Measurements from ENCODE around the gene TMSB15C. TPM values are rescaled to one million over a fixed set of nuclear protein-coding genes. Genes with fewer than 3 reads are reported as not detected.
"Not testable (repeated sequence)": the region's sequence is repeated elsewhere in the genome, so short reads cannot be mapped to it uniquely, and the experiment has no call there.

TMSB15C gene
- total and polyA plus RNA-seq, 9 donors, result 3.6 to 14.9 (median 8.4) TPM

DNA sequence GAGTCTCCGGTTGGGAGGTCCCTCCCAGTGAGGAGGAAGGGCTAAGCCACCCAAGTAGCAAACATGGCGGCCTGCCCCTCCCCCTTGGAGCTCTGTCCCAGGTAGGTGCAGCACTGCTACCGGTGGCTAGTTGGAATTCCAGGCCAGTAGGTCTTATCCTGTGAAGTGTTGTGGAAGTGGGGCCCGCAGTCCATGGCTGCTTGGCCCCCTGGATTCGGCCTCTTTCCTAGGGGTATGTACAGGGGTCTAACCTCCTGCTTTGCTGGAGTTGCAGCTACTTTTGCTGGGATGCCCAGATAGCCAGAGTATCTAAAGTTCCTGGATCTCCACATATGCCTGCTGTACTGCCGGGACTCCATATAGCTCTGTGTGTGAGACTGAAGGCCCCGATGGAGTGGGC lies 9.9 kb upstream of the TMSB15C start:
- H3K9me3 ChIP-seq, result no peaks in the 10 kb centered on the region
- no peaks in the 10 kb centered on the region for H3K36me3 ChIP-seq
- H3K27me3 ChIP-seq, result no peaks in the 10 kb centered on the region
- H3K4me3 ChIP-seq, result no peak overlapping the region
- H3K27ac ChIP-seq, result no peak overlapping the region
- no peak for TF ChIP-seq EP300 (IDR thresholded peaks at IDR 0.05)
- TF ChIP-seq POLR2A (IDR thresholded peaks at IDR 0.05), result no peak
- no peak for TF ChIP-seq CTCF (IDR thresholded peaks at IDR 0.05)
- DNase-seq, result no peak
- WGBS, 3 donors, result 76 to 90% (median 80%) methylated on average over 7 of the region's 7 CpGs
- no peaks in the 10 kb centered on the region for H3K4me1 ChIP-seq (ENCODE audit: insufficient read depth)
- intact Hi-C loops (cut with DNase I), result no loop called here

DNA sequence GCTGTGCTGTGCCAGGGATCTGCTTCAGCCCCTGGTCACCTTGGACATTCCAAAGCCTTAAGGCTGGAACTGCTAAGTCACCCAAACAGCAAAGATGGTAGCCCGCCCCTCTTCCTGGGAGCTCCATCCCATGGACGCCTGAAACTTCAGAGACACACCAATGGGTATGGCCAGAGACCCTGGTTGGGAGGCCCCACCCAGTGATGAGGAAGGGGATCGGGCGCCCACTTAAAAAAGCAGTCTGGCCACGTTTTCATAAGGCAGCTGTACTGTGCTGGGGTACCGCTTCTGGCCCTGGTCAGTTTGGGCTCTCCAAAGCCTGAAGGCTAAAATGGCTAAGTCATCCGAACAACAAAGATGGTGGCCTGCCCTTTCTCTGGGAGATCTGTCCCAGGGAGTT lies 9.4 kb upstream of the TMSB15C start:
- intact Hi-C loops (cut with DNase I), result no loop called here
- no peaks in the 10 kb centered on the region for H3K27me3 ChIP-seq
- no peaks in the 10 kb centered on the region for H3K36me3 ChIP-seq
- no peak overlapping the region for H3K27ac ChIP-seq
- DNase-seq, result no peak
- no peaks in the 10 kb centered on the region for H3K9me3 ChIP-seq
- H3K4me3 ChIP-seq, result no peak overlapping the region
- no peak for TF ChIP-seq POLR2A (IDR thresholded peaks at IDR 0.05)
- no peak for TF ChIP-seq CTCF (IDR thresholded peaks at IDR 0.05)
- no peak for TF ChIP-seq EP300 (IDR thresholded peaks at IDR 0.05)
- no peaks in the 10 kb centered on the region for H3K4me1 ChIP-seq (ENCODE audit: insufficient read depth)
- 78 to 85% (median 82%) methylated on average over 6 to 7 of the region's 7 CpGs for WGBS, 3 donors

DNA sequence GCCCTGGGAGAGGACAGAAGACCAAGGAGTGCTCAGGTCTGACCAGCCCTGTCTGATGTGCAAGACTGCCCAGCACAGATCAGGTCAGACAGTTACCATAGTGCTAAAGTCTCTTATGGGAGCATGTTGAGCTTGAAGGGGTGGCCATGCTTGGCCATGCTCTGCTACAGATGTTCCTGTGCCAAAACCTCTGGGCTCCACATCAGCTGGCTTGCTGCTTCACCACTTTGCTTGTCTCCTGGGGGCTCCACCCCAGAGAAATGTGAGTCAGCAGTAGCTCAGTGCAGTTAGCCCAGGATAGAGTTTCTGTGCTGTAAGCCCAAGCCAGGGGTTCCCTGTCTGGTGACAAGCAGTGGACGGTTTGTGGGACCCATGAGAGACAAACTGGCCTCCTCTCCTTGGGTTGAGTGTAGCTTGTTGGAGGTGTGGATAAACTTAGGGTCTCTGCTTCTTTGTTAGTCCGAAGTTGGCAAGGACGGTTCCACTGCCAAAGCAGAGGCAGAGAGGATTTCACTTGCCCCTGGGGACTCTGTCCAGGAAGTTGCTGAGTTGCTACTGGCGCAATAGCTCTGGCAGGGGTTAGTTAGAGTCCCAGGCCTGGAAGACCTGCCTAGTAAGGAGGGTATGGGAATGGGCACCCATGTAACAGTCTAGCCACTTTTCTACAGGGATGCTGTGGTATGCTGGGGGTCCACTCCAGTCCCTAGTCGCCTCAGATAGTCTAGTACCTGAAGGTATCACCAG lies 8.7 kb upstream of the TMSB15C start:
- no peak for DNase-seq
- H3K27ac ChIP-seq, result no peak overlapping the region
- WGBS, 3 donors, result 56 to 70% (median 64%) methylated on average over 5 of the region's 5 CpGs

DNA sequence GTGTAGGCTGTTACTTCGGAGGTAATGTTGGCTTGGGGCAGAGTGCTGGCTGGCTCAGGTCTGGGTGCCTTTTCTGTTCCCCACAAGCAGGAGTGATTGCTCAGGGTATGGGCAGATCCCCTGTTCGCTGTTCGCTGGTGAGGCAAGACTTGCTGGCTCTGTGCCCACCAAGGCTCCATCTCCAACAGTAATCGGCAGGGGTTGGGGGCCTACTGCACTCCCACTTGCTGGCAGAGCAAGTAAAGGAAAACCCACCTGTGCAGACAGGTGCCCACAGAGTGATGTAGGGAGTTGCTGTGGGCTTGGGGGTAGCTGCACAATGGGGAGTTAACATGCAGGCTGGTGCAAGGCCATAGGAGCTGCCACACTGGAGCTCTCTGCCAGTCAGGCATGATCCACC lies 8.0 kb upstream of the TMSB15C start:
- TF ChIP-seq EP300 (IDR thresholded peaks at IDR 0.05), result no peak
- no peak for TF ChIP-seq POLR2A (IDR thresholded peaks at IDR 0.05)
- TF ChIP-seq CTCF (IDR thresholded peaks at IDR 0.05), result no peak
- no peaks in the 10 kb centered on the region for H3K36me3 ChIP-seq
- H3K4me1 ChIP-seq (ENCODE audit: insufficient read depth), result no peaks in the 10 kb centered on the region
- intact Hi-C loops (cut with DNase I), result no loop called here
- no peak overlapping the region for H3K27ac ChIP-seq
- H3K9me3 ChIP-seq, result no peaks in the 10 kb centered on the region
- WGBS, 3 donors, result 68 to 91% (median 70%) methylated on average over 4 of the region's 4 CpGs
- H3K27me3 ChIP-seq, result no peaks in the 10 kb centered on the region
- H3K4me3 ChIP-seq, result no peak overlapping the region
- peak in 1 of 5 donors; percentile 14 for DNase-seq

More for the DNA sequence above, 8.7 kb upstream of the TMSB15C start:
- TF ChIP-seq CTCF (IDR thresholded peaks at IDR 0.05) (no peak), EP300 (IDR thresholded peaks at IDR 0.05) (no peak), POLR2A (IDR thresholded peaks at IDR 0.05) (no peak)
- Histone ChIP-seq H3K9me3 (no peaks in the 10 kb centered on the region), H3K4me3 (no peak overlapping the region), H3K27me3 (no peaks in the 10 kb centered on the region), H3K36me3 (no peaks in the 10 kb centered on the region), H3K4me1 (ENCODE audit: insufficient read depth) (no peaks in the 10 kb centered on the region)
- intact Hi-C loops (cut with DNase I), result no loop called here

DNA sequence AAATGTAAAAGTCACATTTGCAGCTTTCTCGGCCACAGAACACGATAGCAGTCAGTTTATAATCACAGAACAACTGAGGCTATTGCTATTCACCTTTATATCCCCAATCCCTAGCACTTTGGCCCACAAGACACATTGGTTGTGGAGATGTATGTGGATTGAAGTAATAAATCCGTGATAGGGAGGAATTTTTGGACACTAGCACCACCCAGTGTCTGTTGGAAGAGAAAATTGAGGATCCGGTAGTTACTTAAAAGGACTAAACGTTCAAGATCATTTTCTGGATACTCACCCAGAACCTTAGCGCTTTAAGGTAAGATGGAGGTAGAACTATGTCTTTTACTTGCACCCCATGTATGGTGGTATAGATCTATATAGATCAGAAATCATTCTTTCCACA lies 1.8 kb upstream of the TMSB15C start:
- H3K27me3 ChIP-seq; H3K9me3 ChIP-seq; H3K4me1 ChIP-seq (ENCODE audit: insufficient read depth); H3K27ac ChIP-seq; intact Hi-C loops (cut with DNase I); H3K36me3 ChIP-seq; DNase-seq; H3K4me3 ChIP-seq: not testable (repeated sequence)
- no CpG with 5 or more reads among the region's 6 CpGs for WGBS, 3 donors

DNA sequence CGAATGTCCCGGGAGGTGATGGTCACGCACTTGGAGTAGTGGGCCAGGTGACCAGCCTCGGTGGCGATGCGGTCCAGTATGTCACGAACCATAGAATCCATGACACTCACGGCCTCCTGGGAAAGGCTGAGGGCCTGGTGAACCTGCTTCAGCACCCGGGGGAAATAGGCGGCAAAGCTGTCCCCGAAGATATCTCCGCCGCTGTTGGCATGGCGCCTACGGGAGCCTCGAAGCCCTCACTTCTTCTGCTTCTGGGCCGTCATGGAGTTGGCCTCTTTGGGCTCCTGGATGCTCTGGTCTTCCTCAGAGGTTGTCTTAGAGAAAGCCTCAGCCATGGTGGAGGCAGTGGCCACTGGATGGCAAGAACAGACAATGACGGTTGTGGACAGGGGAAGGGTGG lies 13.4 kb downstream of the TMSB15C start:
- H3K27me3 ChIP-seq; intact Hi-C loops (cut with DNase I); DNase-seq; H3K4me3 ChIP-seq; H3K9me3 ChIP-seq; H3K27ac ChIP-seq; H3K4me1 ChIP-seq (ENCODE audit: insufficient read depth); H3K36me3 ChIP-seq: not testable (repeated sequence)
- 89 to 100% methylated on average over 6 to 9 of the region's 18 CpGs; no CpG with 5 or more reads in 1 of the 3 donors for WGBS, 3 donors

DNA sequence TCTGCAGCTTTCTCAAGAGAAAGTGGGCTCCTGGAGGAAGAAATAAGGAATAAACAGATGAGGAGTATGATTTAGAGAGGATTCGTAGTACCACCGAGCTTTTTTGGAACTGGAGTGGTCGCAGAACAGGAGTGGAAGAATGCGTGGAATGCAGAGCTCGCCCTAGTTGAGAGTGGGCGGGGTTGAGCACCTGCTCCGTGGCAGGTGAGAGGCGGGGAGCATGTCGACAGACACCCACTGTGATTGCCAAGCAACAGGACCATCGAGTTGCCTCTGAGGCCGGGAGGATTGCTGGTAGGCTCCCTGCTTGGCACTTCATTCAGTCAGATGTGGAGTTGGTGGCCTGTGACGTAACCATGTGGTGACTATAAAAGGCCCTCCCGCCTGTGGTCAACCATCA lies 21.1 kb downstream of the TMSB15C start:
- H3K27me3 ChIP-seq; H3K9me3 ChIP-seq; H3K4me1 ChIP-seq (ENCODE audit: insufficient read depth); H3K27ac ChIP-seq; H3K4me3 ChIP-seq; H3K36me3 ChIP-seq; DNase-seq; intact Hi-C loops (cut with DNase I): not testable (repeated sequence)
- no CpG with 5 or more reads among the region's 13 CpGs for WGBS, 3 donors
